Left ventricle myocardium inferior (tissue), 1 donor: ENCODE results near the gene PLEKHA6. TPM values are rescaled to one million over a fixed set of nuclear protein-coding genes. Genes with fewer than 3 reads are reported as not detected.

ENCODE experiments used
- DNase-seq: peaks from one replicate; pipeline ENCODE4 v3.0.0-alpha.2; 2020
- H3K27ac ChIP-seq: fragments of 200-600 bp; replicated peaks from 2 replicates; pipeline ENCODE4 v1.8.0; 2021
- H3K27me3 ChIP-seq: fragments of 200-600 bp; 2 replicates; pipeline ENCODE4 v1.8.0; 2021; ENCODE audit warnings: low read depth
- H3K36me3 ChIP-seq: fragments of 200-600 bp; 2 replicates; pipeline ENCODE4 v1.8.0; 2021
- H3K4me1 ChIP-seq: fragments of 200-600 bp; 2 replicates; pipeline ENCODE4 v1.8.0; 2021
- H3K4me3 ChIP-seq: fragments of 200-600 bp; 2 replicates; pipeline ENCODE4 v1.8.0; 2021; ENCODE audit warnings: mild to moderate bottlenecking, moderate library complexity
- H3K9me3 ChIP-seq: fragments of 200-600 bp; replicated peaks from 2 replicates; pipeline ENCODE4 v1.8.0; 2021
- CTCF ChIP-seq: fragments of 200-600 bp; IDR thresholded peaks from 2 replicates; pipeline ENCODE4 v1.8.0; 2021; ENCODE audit warnings: antibody characterized with exemption, mild to moderate bottlenecking, borderline replicate concordance
- intact Hi-C: fragments of 100-400 bp; cut with micrococcal nuclease; formaldehyde crosslinking; loops from one replicate; pipeline ENCODE4 v1.11.0; 2022
- total RNA-seq: library from RNA; stranded (reverse); fragmentation: NEBNext Ultra II Directional; extraction: Animal tissue kit (Norgen Biotek cat#: 25700); gene quantifications from one replicate; pipeline ENCODE4 v1.2.1, GENCODE V29; 2021
- donor health status: DM: no; HTN: yes; CAD: no; lungs with severe emphysema.

Gene PLEKHA6
- total RNA-seq, 1 donor from 2014 or later = 28.8 TPM

GRCh38 chr1:204293605-204294337 is 66.0 kb downstream of the PLEKHA6 start:
- Histone ChIP-seq H3K27ac (peak overlapping the region; percentile 82), H3K9me3 (no peaks in the 10 kb centered on the region), H3K36me3 (no peaks in the 10 kb centered on the region), H3K27me3 (no peaks in the 10 kb centered on the region), H3K4me3 (no peak overlapping the region), H3K4me1 (peaks cover 50% of the 10 kb centered on the region)
- peak; percentile 50 for DNase-seq
- no peak for TF ChIP-seq CTCF
- intact Hi-C loops = no loop called here

- no peak for TF ChIP-seq CTCF
- Histone ChIP-seq H3K4me1 (peaks cover 61% of the 10 kb centered on the region), H3K9me3 (no peaks in the 10 kb centered on the region), H3K36me3 (no peaks in the 10 kb centered on the region), H3K27me3 (no peaks in the 10 kb centered on the region), H3K27ac (peak overlapping the region; percentile 82), H3K4me3 (no peak overlapping the region)
- no peak for DNase-seq
- intact Hi-C loops = no loop called here
Observed at GRCh38 chr1:204292740-204293139, 67.0 kb downstream of the PLEKHA6 start.

GRCh38 chr1:204289280-204289679 is 70.4 kb downstream of the PLEKHA6 start:
- no peak for TF ChIP-seq CTCF
- intact Hi-C loops = no loop called here
- DNase-seq = no peak
- peak overlapping the region; percentile 61 for H3K4me3 ChIP-seq
- no peaks in the 10 kb centered on the region for H3K27me3 ChIP-seq
- peak overlapping the region; percentile 90 for H3K27ac ChIP-seq
- H3K4me1 ChIP-seq = peaks cover 65% of the 10 kb centered on the region
- H3K9me3 ChIP-seq = no peaks in the 10 kb centered on the region
- no peaks in the 10 kb centered on the region for H3K36me3 ChIP-seq

- Histone ChIP-seq H3K4me1 (peaks cover 72% of the 10 kb centered on the region), H3K9me3 (no peaks in the 10 kb centered on the region), H3K27ac (peak overlapping the region; percentile 90), H3K27me3 (no peaks in the 10 kb centered on the region), H3K36me3 (no peaks in the 10 kb centered on the region), H3K4me3 (peak overlapping the region; percentile 61)
- peak; percentile 75 for DNase-seq
- intact Hi-C loops = no loop called here
- TF ChIP-seq CTCF = no peak
Observed at GRCh38 chr1:204288021-204288588, 71.6 kb downstream of the PLEKHA6 start.

GRCh38 chr1:204287466-204287891 is 72.2 kb downstream of the PLEKHA6 start:
- DNase-seq = no peak
- H3K9me3 ChIP-seq = no peaks in the 10 kb centered on the region
- peak overlapping the region; percentile 61 for H3K4me3 ChIP-seq
- H3K36me3 ChIP-seq = no peaks in the 10 kb centered on the region
- no peak for TF ChIP-seq CTCF
- H3K27me3 ChIP-seq = no peaks in the 10 kb centered on the region
- H3K27ac ChIP-seq = peak overlapping the region; percentile 90
- intact Hi-C loops = no loop called here
- H3K4me1 ChIP-seq = peaks cover 78% of the 10 kb centered on the region
